Transverse colon (tissue), 4 donors: ENCODE results near the gene SLC2A9.

Source experiments
- POLR2A ChIP-seq: fragments of 450-650 bp; IDR thresholded peaks from one replicate; pipeline ENCODE4 v1.6.1; 2016; ENCODE audit warnings: antibody characterized with exemption, mild to moderate bottlenecking, moderate library complexity
- POLR2AphosphoS5 ChIP-seq, 3 donors: sonication (generic); formaldehyde crosslinking; IDR thresholded peaks; one replicate each; pipeline ENCODE4 v1.6.1; 2016; ENCODE audit warnings: antibody characterized with exemption in 3 of 3
- TF ChIP-seq, protein P1 (sequence below), 5 experiments: fragments of 200-600 bp in 3 of 5; fragments of 450-650 bp in 2 of 5; sonication (generic) in 3 of 5; IDR thresholded peaks; 1 replicate in 2 of 5; 2 replicates in 3 of 5; pipeline ENCODE4 v1.5.1; 2016 to 2017; ENCODE audit warnings: antibody characterized with exemption in 5 of 5, inconsistent platforms in 3 of 5, mild to moderate bottlenecking in 2 of 5, moderate library complexity in 1 of 5

GRCh38 chr4:9859810-9860209 lies 161.5 kb downstream of the SLC2A9 start:
- no peak for TF ChIP-seq POLR2AphosphoS5 (IDR thresholded peaks at IDR 0.05)
- TF ChIP-seq, protein P1, sequence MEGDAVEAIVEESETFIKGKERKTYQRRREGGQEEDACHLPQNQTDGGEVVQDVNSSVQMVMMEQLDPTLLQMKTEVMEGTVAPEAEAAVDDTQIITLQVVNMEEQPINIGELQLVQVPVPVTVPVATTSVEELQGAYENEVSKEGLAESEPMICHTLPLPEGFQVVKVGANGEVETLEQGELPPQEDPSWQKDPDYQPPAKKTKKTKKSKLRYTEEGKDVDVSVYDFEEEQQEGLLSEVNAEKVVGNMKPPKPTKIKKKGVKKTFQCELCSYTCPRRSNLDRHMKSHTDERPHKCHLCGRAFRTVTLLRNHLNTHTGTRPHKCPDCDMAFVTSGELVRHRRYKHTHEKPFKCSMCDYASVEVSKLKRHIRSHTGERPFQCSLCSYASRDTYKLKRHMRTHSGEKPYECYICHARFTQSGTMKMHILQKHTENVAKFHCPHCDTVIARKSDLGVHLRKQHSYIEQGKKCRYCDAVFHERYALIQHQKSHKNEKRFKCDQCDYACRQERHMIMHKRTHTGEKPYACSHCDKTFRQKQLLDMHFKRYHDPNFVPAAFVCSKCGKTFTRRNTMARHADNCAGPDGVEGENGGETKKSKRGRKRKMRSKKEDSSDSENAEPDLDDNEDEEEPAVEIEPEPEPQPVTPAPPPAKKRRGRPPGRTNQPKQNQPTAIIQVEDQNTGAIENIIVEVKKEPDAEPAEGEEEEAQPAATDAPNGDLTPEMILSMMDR (IDR thresholded peaks at IDR 0.05) = no peak
- TF ChIP-seq POLR2A = no peak
